DND-41 (cell line): ENCODE results near the gene KCNV2.

ENCODE experiments used
- EZH2 ChIP-seq: IDR thresholded peaks from 3 replicates; pipeline ENCODE4 v1.6.1; 2012; ENCODE audit warnings: borderline replicate concordance, low read depth, mild to moderate bottlenecking, moderate library complexity, low read length, inconsistent platforms; ENCODE audit not compliant: severe bottlenecking
- TF ChIP-seq, protein P1 (sequence below): IDR thresholded peaks from 2 replicates; pipeline ENCODE4 v1.5.1; 2012; ENCODE audit warnings: borderline replicate concordance, low read length, moderate library complexity, mild to moderate bottlenecking; ENCODE audit not compliant: poor library complexity, severe bottlenecking; ENCODE audit errors: extremely low read depth

GRCh38 chr9:2718001-2718697 lies 839 bp downstream of the KCNV2 start:
- TF ChIP-seq, protein P1, sequence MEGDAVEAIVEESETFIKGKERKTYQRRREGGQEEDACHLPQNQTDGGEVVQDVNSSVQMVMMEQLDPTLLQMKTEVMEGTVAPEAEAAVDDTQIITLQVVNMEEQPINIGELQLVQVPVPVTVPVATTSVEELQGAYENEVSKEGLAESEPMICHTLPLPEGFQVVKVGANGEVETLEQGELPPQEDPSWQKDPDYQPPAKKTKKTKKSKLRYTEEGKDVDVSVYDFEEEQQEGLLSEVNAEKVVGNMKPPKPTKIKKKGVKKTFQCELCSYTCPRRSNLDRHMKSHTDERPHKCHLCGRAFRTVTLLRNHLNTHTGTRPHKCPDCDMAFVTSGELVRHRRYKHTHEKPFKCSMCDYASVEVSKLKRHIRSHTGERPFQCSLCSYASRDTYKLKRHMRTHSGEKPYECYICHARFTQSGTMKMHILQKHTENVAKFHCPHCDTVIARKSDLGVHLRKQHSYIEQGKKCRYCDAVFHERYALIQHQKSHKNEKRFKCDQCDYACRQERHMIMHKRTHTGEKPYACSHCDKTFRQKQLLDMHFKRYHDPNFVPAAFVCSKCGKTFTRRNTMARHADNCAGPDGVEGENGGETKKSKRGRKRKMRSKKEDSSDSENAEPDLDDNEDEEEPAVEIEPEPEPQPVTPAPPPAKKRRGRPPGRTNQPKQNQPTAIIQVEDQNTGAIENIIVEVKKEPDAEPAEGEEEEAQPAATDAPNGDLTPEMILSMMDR, result no peak
- TF ChIP-seq EZH2, result no peak
